CD14-positive monocyte (primary cell): ENCODE results near the gene LDLRAD4. TPM values are rescaled to one million over a fixed set of nuclear protein-coding genes. Genes with fewer than 3 reads are reported as not detected.

Experiments used
- DNase-seq, 3 donors: peaks; one replicate each; pipeline ENCODE4 v3.0.0-alpha.2; 2011 to 2022
- H2AFZ ChIP-seq: 2 replicates; pipeline ENCODE4 v1.6.0; 2012; ENCODE audit warnings: mild to moderate bottlenecking, low read depth, low read length, inconsistent platforms; ENCODE audit not compliant: insufficient read depth, poor library complexity, severe bottlenecking
- H3K27ac ChIP-seq, 2 donors: 1 replicate in 1 of 2; 2 replicates in 1 of 2; pipeline ENCODE4 v1.5.1; 2012 to 2013; ENCODE audit warnings: low read length in 2 of 2, control low read depth in 1 of 2, inconsistent platforms in 1 of 2, low read depth in 1 of 2, mild to moderate bottlenecking in 1 of 2
- H3K27me3 ChIP-seq, 2 donors: one replicate each; pipeline versions ENCODE4 v1.6.0 to v1.6.1; 2011 to 2013; ENCODE audit warnings: low read length in 2 of 2; ENCODE audit not compliant: control insufficient read depth in 2 of 2, insufficient read depth in 2 of 2
- H3K36me3 ChIP-seq, 2 donors: replicated peaks in 1 of 2; 1 replicate in 1 of 2; 2 replicates in 1 of 2; pipeline versions ENCODE4 v1.5.1 to v1.6.1; 2012 to 2013; ENCODE audit warnings: low read length in 2 of 2, control low read depth in 1 of 2, inconsistent platforms in 1 of 2, mild to moderate bottlenecking in 1 of 2; ENCODE audit not compliant: insufficient read depth in 2 of 2, control insufficient read depth in 1 of 2
- H3K4me1 ChIP-seq, 2 donors: 1 replicate in 1 of 2; 2 replicates in 1 of 2; pipeline versions ENCODE4 v1.5.1 to v1.6.1; 2012 to 2013; ENCODE audit warnings: low read length in 2 of 2, control low read depth in 1 of 2, inconsistent platforms in 1 of 2, mild to moderate bottlenecking in 1 of 2, moderate library complexity in 1 of 2; ENCODE audit not compliant: insufficient read depth in 2 of 2, control insufficient read depth in 1 of 2
- H3K4me2 ChIP-seq: replicated peaks from 2 replicates; pipeline ENCODE3; 2012; ENCODE audit warnings: low read length, moderate library complexity, mild to moderate bottlenecking; ENCODE audit not compliant: poor library complexity, severe bottlenecking; ENCODE audit errors: extremely low read depth
- H3K4me3 ChIP-seq, 3 experiments: fragments of 200-600 bp in 1 of 3; sonication (generic) in 1 of 3; replicated peaks in 1 of 3; 1 replicate in 2 of 3; 2 replicates in 1 of 3; pipeline ENCODE4 v1.5.1; 2011 to 2013; ENCODE audit warnings: low read length in 3 of 3, mild to moderate bottlenecking in 3 of 3, control low read depth in 2 of 3, low read depth in 2 of 3, inconsistent platforms in 1 of 3, moderate library complexity in 1 of 3
- H3K79me2 ChIP-seq: 2 replicates; pipeline ENCODE4 v1.6.0; 2012; ENCODE audit warnings: mild to moderate bottlenecking, control low read depth, inconsistent platforms, low read length, moderate library complexity; ENCODE audit not compliant: insufficient read depth
- H3K9ac ChIP-seq: 2 replicates; pipeline ENCODE4 v1.6.0; 2017; ENCODE audit warnings: low read length, mild to moderate bottlenecking; ENCODE audit not compliant: insufficient read depth, poor library complexity, severe bottlenecking
- H3K9me3 ChIP-seq, 2 donors: replicated peaks in 1 of 2; 1 replicate in 1 of 2; 2 replicates in 1 of 2; pipeline versions ENCODE4 v1.5.1 to v1.6.1; 2012 to 2013; ENCODE audit warnings: low read length in 2 of 2, control low read depth in 1 of 2; ENCODE audit not compliant: control insufficient read depth in 1 of 2, insufficient read depth in 1 of 2
- H4K20me1 ChIP-seq: 2 replicates; pipeline ENCODE4 v1.6.0; 2012; ENCODE audit warnings: mild to moderate bottlenecking, low read length, control low read depth, moderate library complexity; ENCODE audit not compliant: insufficient read depth
- H3K27ac Mint-ChIP-seq, 7 donors: one replicate each; pipeline ENCODE4 v1.8.0; 2020; ENCODE audit warnings: mild to moderate bottlenecking in 7 of 7, mixed read lengths in 7 of 7, moderate library complexity in 6 of 7, inconsistent platforms in 2 of 7
- H3K27me3 Mint-ChIP-seq, 3 donors: one replicate each; pipeline ENCODE4 v1.8.0; 2021 to 2022; ENCODE audit warnings: low read depth in 3 of 3, mild to moderate bottlenecking in 3 of 3, mixed read lengths in 3 of 3, moderate library complexity in 3 of 3, inconsistent platforms in 1 of 3
- H3K36me3 Mint-ChIP-seq, 2 donors: one replicate each; pipeline ENCODE4 v1.8.0; 2020; ENCODE audit warnings: mixed read lengths in 2 of 2, inconsistent platforms in 1 of 2, mild to moderate bottlenecking in 1 of 2
- H3K4me1 Mint-ChIP-seq: one replicate; pipeline ENCODE4 v1.8.0; 2020; ENCODE audit warnings: mild to moderate bottlenecking, mixed read lengths
- H3K4me3 Mint-ChIP-seq, 2 donors: one replicate each; pipeline ENCODE4 v1.8.0; 2020; ENCODE audit warnings: mild to moderate bottlenecking in 2 of 2, mixed read lengths in 2 of 2, moderate library complexity in 1 of 2
- H3K9me3 Mint-ChIP-seq, 7 donors: one replicate each; pipeline ENCODE4 v1.8.0; 2020 to 2022; ENCODE audit warnings: mixed read lengths in 7 of 7, mild to moderate bottlenecking in 6 of 7, moderate library complexity in 6 of 7, inconsistent platforms in 2 of 7
- CTCF ChIP-seq: fragments of 200-600 bp; IDR thresholded peaks from one replicate; pipeline ENCODE4 v1.8.0; 2022; ENCODE audit warnings: antibody characterized with exemption, mild to moderate bottlenecking
- WGBS: methylation state at CpG from one replicate; pipeline ENCODE4 v1.1.5; 2013; ENCODE audit warnings: missing lambda C conversion rate; ENCODE audit not compliant: insufficient coverage; 5-methylcytosine and 5-hydroxymethylcytosine counted together
- intact Hi-C, 2 donors: fragments of 100-400 bp; cut with micrococcal nuclease; formaldehyde crosslinking; loops; one replicate each; pipeline versions ENCODE4 v1.15.0 to v1.15.1; 2023
- polyA plus RNA-seq, 3 donors: library from polyadenylated mRNA; depleted of rRNA in 1 of 3; unstranded in 2 of 3; stranded (reverse) in 1 of 3; fragments of 300-500 nt in 2 of 3; fragments of >200 nt in 1 of 3; fragmentation: Illumina TruSeq in 2 of 3; gene quantifications; 1 replicate in 2 of 3; 2 replicates in 1 of 3; pipeline ENCODE4 v1.2.3, GENCODE V29; 2012 to 2021

The LDLRAD4 gene
- polyA plus RNA-seq, 3 donors = 13.5 to 15.4 (median 13.8) TPM

GRCh38 chr18:13394801-13395200, 176.2 kb downstream of the LDLRAD4 start:
- H3K9me3 ChIP-seq = no peaks in the 10 kb centered on the region
- WGBS = 60% methylated on average over 1 of the region's 3 CpGs
- Mint-ChIP-seq H3K4me1 (no peaks in the 10 kb centered on the region), H3K27ac (no peak overlapping the region), H3K4me3 (no peak overlapping the region), H3K9me3 (no peaks in the 10 kb centered on the region), H3K36me3 (no peaks in the 10 kb centered on the region), H3K27me3 (peaks cover 0 to 3% (median 3%) of the 10 kb centered on the region in 3 donors)
- no peak overlapping the region for H3K9ac ChIP-seq
- peaks cover 8% of the 10 kb centered on the region for H4K20me1 ChIP-seq
- H3K4me3 ChIP-seq = no peak overlapping the region
- H3K36me3 ChIP-seq = no peaks in the 10 kb centered on the region
- intact Hi-C loops = no loop called here
- H3K79me2 ChIP-seq = no peaks in the 10 kb centered on the region
- DNase-seq = no peak
- no peak overlapping the region for H3K4me2 ChIP-seq
- H3K4me1 ChIP-seq = no peaks in the 10 kb centered on the region
- H3K27me3 ChIP-seq = no peaks in the 10 kb centered on the region
- H2AFZ ChIP-seq = no peak overlapping the region
- H3K27ac ChIP-seq = no peak overlapping the region
- no peak for TF ChIP-seq CTCF

- Histone ChIP-seq H3K79me2 (no peaks in the 10 kb centered on the region), H3K9ac (no peak overlapping the region), H3K4me2 (no peak overlapping the region), H3K27me3 (no peaks in the 10 kb centered on the region), H3K4me1 (no peaks in the 10 kb centered on the region), H2AFZ (no peak overlapping the region), H3K27ac (no peak overlapping the region), H3K4me3 (no peak overlapping the region), H3K9me3 (no peaks in the 10 kb centered on the region), H4K20me1 (peaks cover 9% of the 10 kb centered on the region), H3K36me3 (no peaks in the 10 kb centered on the region)
- Mint-ChIP-seq H3K27me3 (peaks cover 0 to 3% (median 0%) of the 10 kb centered on the region in 3 donors), H3K36me3 (no peaks in the 10 kb centered on the region), H3K27ac (no peak overlapping the region), H3K9me3 (no peaks in the 10 kb centered on the region), H3K4me1 (no peaks in the 10 kb centered on the region), H3K4me3 (no peak overlapping the region)
- WGBS = 100% methylated on average over 2 of the region's 22 CpGs
- no peak for TF ChIP-seq CTCF
- no peak for DNase-seq
- intact Hi-C loops = no loop called here
Observed at GRCh38 chr18:13395577-13395976, 177.0 kb downstream of the LDLRAD4 start.
